Panc1 (cell line): Measurements from ENCODE around the gene PRRX2.

ENCODE experiments used
- CTCF ChIP-seq: fragments of 450-650 bp; IDR thresholded peaks from 2 replicates; pipeline ENCODE4 v1.5.1; 2017; ENCODE audit warnings: mild to moderate bottlenecking
- POLR2AphosphoS5 ChIP-seq: IDR thresholded peaks from 2 replicates; pipeline ENCODE4 v1.6.1; 2012; ENCODE audit warnings: mild to moderate bottlenecking, low read depth, low read length, moderate library complexity
- REST ChIP-seq, 2 experiments: IDR thresholded peaks; 2 replicates each; pipeline ENCODE4 v1.6.1; 2011 to 2012; ENCODE audit warnings: low read depth in 2 of 2, control low read depth in 1 of 2, low read length in 1 of 2, mild to moderate bottlenecking in 1 of 2, moderate library complexity in 1 of 2; ENCODE audit not compliant: insufficient read depth in 1 of 2
- SIN3A ChIP-seq: IDR thresholded peaks from 2 replicates; pipeline ENCODE4 v1.6.1; 2012; ENCODE audit warnings: low read depth, mild to moderate bottlenecking, low read length, moderate library complexity, borderline replicate concordance; ENCODE audit not compliant: insufficient read depth

- TF ChIP-seq CTCF: no peak
- no peak for TF ChIP-seq POLR2AphosphoS5
- no peak for TF ChIP-seq SIN3A
- TF ChIP-seq REST (IDR thresholded peaks at IDR 0.05; ENCODE audit: insufficient read depth in 1 of 2, low read depth in 2 of 2, low read length in 1 of 2): no peak
Observed at GRCh38 chr9:129701549-129701948, 36.1 kb downstream of the PRRX2 start.
